ENCODE measurements around the gene ATM. TPM values are rescaled to one million over a fixed set of nuclear protein-coding genes. Genes with fewer than 3 reads are reported as not detected.
A peak's percentile ranks its signal among the peaks of the same experiment; 100 is the strongest.

ATM gene
- total RNA-seq, 1 donor from 2014 or later: 78.4 TPM

DNA sequence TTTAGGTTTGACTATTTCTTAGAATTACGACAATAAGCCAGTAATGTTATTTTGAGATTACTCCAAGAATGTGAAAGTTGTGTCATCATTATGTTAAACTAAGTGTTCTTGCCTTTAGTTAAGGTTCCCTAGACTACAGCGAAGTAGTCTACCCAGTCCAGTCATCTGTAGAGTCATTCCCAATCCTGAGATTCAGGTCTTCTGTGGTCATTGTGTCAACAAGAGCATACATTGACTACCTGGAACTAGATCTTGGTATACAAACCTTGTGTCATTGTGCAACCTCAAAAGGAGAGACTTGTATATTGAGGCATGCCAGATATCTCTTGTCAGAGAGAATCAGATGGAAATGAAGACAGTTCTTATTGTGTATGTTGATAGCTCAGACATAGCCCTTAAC lies 115.9 kb downstream of the ATM start:
- Mint-ChIP-seq H3K27me3 (no peaks in the 10 kb centered on the region), H3K36me3 (peaks cover 17% of the 10 kb centered on the region), H3K9me3 (no peaks in the 10 kb centered on the region), H3K27ac (no peak overlapping the region), H3K4me3 (no peak overlapping the region), H3K4me1 (ENCODE audit: unreplicated experiment) (no peaks in the 10 kb centered on the region)
- DNase-seq (ENCODE audit: extremely low spot score, unreplicated experiment): no peak
- TF ChIP-seq, protein P1, sequence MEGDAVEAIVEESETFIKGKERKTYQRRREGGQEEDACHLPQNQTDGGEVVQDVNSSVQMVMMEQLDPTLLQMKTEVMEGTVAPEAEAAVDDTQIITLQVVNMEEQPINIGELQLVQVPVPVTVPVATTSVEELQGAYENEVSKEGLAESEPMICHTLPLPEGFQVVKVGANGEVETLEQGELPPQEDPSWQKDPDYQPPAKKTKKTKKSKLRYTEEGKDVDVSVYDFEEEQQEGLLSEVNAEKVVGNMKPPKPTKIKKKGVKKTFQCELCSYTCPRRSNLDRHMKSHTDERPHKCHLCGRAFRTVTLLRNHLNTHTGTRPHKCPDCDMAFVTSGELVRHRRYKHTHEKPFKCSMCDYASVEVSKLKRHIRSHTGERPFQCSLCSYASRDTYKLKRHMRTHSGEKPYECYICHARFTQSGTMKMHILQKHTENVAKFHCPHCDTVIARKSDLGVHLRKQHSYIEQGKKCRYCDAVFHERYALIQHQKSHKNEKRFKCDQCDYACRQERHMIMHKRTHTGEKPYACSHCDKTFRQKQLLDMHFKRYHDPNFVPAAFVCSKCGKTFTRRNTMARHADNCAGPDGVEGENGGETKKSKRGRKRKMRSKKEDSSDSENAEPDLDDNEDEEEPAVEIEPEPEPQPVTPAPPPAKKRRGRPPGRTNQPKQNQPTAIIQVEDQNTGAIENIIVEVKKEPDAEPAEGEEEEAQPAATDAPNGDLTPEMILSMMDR (conservative IDR thresholded peaks at IDR 0.05): no peak

DNA sequence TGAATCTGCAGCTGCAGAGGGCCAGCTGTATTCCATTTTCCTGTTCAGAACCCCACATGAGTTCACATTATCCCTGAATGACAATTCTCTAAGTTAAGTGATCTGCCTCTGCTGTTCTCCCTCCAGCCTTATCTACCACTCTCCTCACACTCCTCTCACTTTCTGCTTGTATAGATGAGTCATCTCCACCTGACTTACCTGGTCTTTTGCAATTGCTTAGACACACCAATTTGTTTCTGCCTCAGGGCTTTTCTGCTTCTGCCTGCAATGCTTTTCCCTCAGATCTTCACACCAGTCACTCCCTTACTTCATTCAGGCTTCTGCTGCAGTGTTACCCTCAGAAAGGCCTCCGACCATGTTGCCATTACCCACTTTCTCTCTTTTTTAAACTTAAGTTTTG lies 118.1 kb downstream of the ATM start:
- peak overlapping the region; percentile 32 for H3K27ac Mint-ChIP-seq
- DNase-seq (ENCODE audit: extremely low spot score, unreplicated experiment): no peak

GRCh38 chr11:108341654-108342053 lies 118.8 kb downstream of the ATM start:
- TF ChIP-seq, protein P1 (conservative IDR thresholded peaks at IDR 0.05): no peak
- H3K27ac Mint-ChIP-seq: no peak overlapping the region
- H3K4me3 Mint-ChIP-seq: no peak overlapping the region
- peaks cover 4% of the 10 kb centered on the region for H3K36me3 Mint-ChIP-seq
- DNase-seq (ENCODE audit: extremely low spot score, unreplicated experiment): no peak
- no peaks in the 10 kb centered on the region for H3K27me3 Mint-ChIP-seq
- H3K9me3 Mint-ChIP-seq: no peaks in the 10 kb centered on the region
- H3K4me1 Mint-ChIP-seq (ENCODE audit: unreplicated experiment): no peaks in the 10 kb centered on the region

More for the DNA sequence above, 118.1 kb downstream of the ATM start:
- TF ChIP-seq, protein P1 (conservative IDR thresholded peaks at IDR 0.05): no peak
- Mint-ChIP-seq H3K4me1 (ENCODE audit: unreplicated experiment) (no peaks in the 10 kb centered on the region), H3K27me3 (no peaks in the 10 kb centered on the region), H3K4me3 (no peak overlapping the region), H3K9me3 (no peaks in the 10 kb centered on the region), H3K36me3 (peaks cover 4% of the 10 kb centered on the region)

DNA sequence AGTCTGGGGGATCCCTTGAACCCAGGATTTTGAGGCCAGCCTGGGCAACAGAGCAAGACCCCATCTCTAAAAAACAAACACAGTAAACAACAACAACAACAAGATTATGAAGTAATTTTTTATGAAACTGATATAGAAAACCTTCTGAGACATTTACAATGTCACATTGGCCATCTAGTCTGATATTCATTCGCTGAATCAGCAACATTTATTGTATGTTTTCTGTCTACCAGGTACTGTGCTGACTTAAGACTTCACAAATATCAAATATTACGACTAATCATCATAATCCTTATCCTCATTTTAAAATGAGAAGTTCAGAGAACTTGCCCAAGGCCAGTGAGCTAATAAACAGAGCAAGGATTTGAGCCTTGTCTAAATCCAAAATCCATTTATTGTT lies 120.8 kb downstream of the ATM start:
- Mint-ChIP-seq H3K9me3 (no peaks in the 10 kb centered on the region), H3K4me3 (no peak overlapping the region), H3K36me3 (no peaks in the 10 kb centered on the region), H3K27me3 (no peaks in the 10 kb centered on the region), H3K4me1 (ENCODE audit: unreplicated experiment) (no peaks in the 10 kb centered on the region), H3K27ac (no peak overlapping the region)
- TF ChIP-seq, protein P1 (conservative IDR thresholded peaks at IDR 0.05): no peak
- DNase-seq (ENCODE audit: extremely low spot score, unreplicated experiment): no peak

DNA sequence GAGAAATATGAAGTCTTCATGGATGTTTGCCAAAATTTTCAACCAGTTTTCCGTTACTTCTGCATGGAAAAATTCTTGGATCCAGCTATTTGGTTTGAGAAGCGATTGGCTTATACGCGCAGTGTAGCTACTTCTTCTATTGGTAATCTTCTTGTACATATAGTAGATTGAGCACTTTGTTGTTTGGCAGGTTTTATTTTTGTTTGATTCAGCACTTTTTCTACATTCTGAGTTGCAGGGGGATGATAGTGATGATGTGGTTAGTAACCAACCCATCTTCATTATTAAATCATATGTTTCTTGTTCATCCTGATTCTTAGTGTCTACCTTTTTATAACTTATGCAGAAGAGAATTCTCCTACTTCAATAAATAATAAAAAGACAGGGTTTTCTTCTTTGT lies 122.9 kb downstream of the ATM start:
- DNase-seq (ENCODE audit: extremely low spot score, unreplicated experiment): no peak
- TF ChIP-seq, protein P1 (conservative IDR thresholded peaks at IDR 0.05): no peak
- Mint-ChIP-seq H3K27ac (no peak overlapping the region), H3K4me1 (ENCODE audit: unreplicated experiment) (no peaks in the 10 kb centered on the region), H3K4me3 (no peak overlapping the region), H3K9me3 (no peaks in the 10 kb centered on the region), H3K36me3 (peaks cover 4% of the 10 kb centered on the region), H3K27me3 (no peaks in the 10 kb centered on the region)

DNA sequence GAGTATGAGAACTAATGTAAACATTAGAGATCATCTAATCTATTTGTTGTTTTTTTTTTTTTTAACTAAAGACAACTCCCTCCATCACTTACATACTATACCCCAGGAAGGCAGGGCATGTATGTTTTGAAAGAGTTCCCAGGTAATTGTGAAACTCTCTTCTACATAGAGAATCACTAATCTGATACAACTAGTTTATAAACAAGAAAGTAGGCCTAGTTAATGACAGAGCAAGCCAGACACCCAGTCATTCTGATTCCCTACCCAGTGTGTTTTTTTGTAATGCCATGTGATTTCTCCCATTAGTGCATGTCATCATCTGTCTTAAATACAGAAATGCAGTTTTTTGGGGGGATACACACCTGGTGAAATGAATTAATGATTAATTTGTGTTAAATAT lies 123.6 kb downstream of the ATM start:
- TF ChIP-seq, protein P1 (conservative IDR thresholded peaks at IDR 0.05): no peak
- Mint-ChIP-seq H3K36me3 (peaks cover 6% of the 10 kb centered on the region), H3K9me3 (no peaks in the 10 kb centered on the region), H3K4me1 (ENCODE audit: unreplicated experiment) (no peaks in the 10 kb centered on the region), H3K27me3 (no peaks in the 10 kb centered on the region), H3K4me3 (no peak overlapping the region), H3K27ac (no peak overlapping the region)
- no peak for DNase-seq (ENCODE audit: extremely low spot score, unreplicated experiment)

All from type B pancreatic cell (in vitro differentiated cells).